K562 (cell line): ENCODE measurements around the gene R3HDM2. TPM values are rescaled to one million over a fixed set of nuclear protein-coding genes. Genes with fewer than 3 reads are reported as not detected.

Source experiments
- ATAC-seq: fragments of 200-7000 bp; cut with Tn5 transposase; 3 replicates; pipeline ENCODE4 v1.9.1; 2020; ENCODE audit warnings: moderate library complexity
- BruUV-seq: library from RNA; stranded (reverse); fragments of 400-500 nt; replicated peaks from 2 replicates; lab custom pipeline; 2021; lab: Mats Ljungman, UMichigan
- CTCF ChIA-PET: fragments of 300-600 bp; formaldehyde crosslinking; extraction: SDS; loops from one replicate; lab custom pipeline; 2021; ENCODE audit warnings: low intra/inter-chr PET ratio; lab: Yijun Ruan, JAX
- POLR2A ChIA-PET: fragments of 300-600, 350-650 bp; sonication (Branson Sonifier 250); formaldehyde crosslinking; extraction: SDS; loops from one replicate; lab custom pipeline; 2021; ENCODE audit warnings: antibody characterized with exemption, inconsistent platforms; lab: Yijun Ruan, JAX
- DNase-seq, 4 experiments: peaks; one replicate each; pipeline versions ENCODE4 v3.0.0 to v3.0.0-alpha.2; 2011 to 2018; ENCODE audit warnings: low spot score in 3 of 4, mixed read lengths in 3 of 4; ENCODE audit errors: extremely low read depth in 1 of 4
- FAIRE-seq: peaks from 2 replicates; lab custom pipeline; 2011; peaks lifted over from hg19 to GRCh38; lab: Jason Lieb, UNC
- H2AFZ ChIP-seq: 2 replicates; pipeline ENCODE4 v1.6.0; 2011; ENCODE audit warnings: low read depth, low read length, control low read depth, inconsistent platforms
- H3K27ac ChIP-seq: fragments of 200-600 bp; 3 replicates; pipeline ENCODE4 v1.8.0; 2011; ENCODE audit warnings: low read depth, mild to moderate bottlenecking, control low read depth, inconsistent platforms, low read length, moderate library complexity, mixed read lengths; ENCODE audit errors: extremely low read depth
- H3K27me3 ChIP-seq, 2 experiments: fragments of 300-600 bp in 1 of 2; 2 replicates in 1 of 2; 3 replicates in 1 of 2; pipeline versions ENCODE4 v1.6.0 to v1.8.0; 2011; ENCODE audit warnings: inconsistent platforms in 2 of 2, low read length in 2 of 2, mild to moderate bottlenecking in 1 of 2, mixed read lengths in 1 of 2, moderate library complexity in 1 of 2; ENCODE audit not compliant: control insufficient read depth in 2 of 2, insufficient read depth in 2 of 2
- H3K36me3 ChIP-seq: fragments of 300-600 bp; 3 replicates; pipeline ENCODE4 v1.8.0; 2011; ENCODE audit warnings: mild to moderate bottlenecking, low read length, inconsistent platforms; ENCODE audit not compliant: control insufficient read depth, insufficient read depth
- H3K4me1 ChIP-seq, 2 experiments: fragments of 200-600 bp in 1 of 2; replicated peaks in 1 of 2; 2 replicates in 1 of 2; 3 replicates in 1 of 2; pipeline versions ENCODE4 v1.5.1 to v1.8.0; 2011; ENCODE audit warnings: inconsistent platforms in 2 of 2, low read length in 2 of 2, mild to moderate bottlenecking in 1 of 2, mixed read lengths in 1 of 2, moderate library complexity in 1 of 2; ENCODE audit not compliant: control insufficient read depth in 2 of 2, insufficient read depth in 2 of 2
- H3K4me2 ChIP-seq: 2 replicates; pipeline ENCODE4 v1.6.1; 2011; ENCODE audit warnings: low read length, control low read depth, inconsistent platforms, mixed read lengths; ENCODE audit not compliant: insufficient read depth
- H3K4me3 ChIP-seq: fragments of 200-600 bp; sonication (generic), shearing (Covaris generic); 2 replicates; pipeline ENCODE4 v1.5.1; 2016; ENCODE audit warnings: control low read depth, inconsistent platforms
- H3K79me2 ChIP-seq: fragments of 200-600 bp; 3 replicates; pipeline ENCODE4 v1.8.0; 2011; ENCODE audit warnings: low read length, inconsistent platforms; ENCODE audit not compliant: control insufficient read depth, insufficient read depth
- H3K9ac ChIP-seq, 2 experiments: 2 replicates each; pipeline versions ENCODE4 v1.6.0 to v1.6.1; 2011; ENCODE audit warnings: low read depth in 2 of 2, low read length in 2 of 2, control low read depth in 1 of 2, inconsistent platforms in 1 of 2, mild to moderate bottlenecking in 1 of 2, mixed read lengths in 1 of 2; ENCODE audit not compliant: insufficient read depth in 1 of 2
- H3K9me1 ChIP-seq: one replicate; pipeline ENCODE4 v1.6.0; 2011; ENCODE audit warnings: inconsistent platforms, mild to moderate bottlenecking, low read length, moderate library complexity; ENCODE audit not compliant: control insufficient read depth, insufficient read depth
- H3K9me3 ChIP-seq: replicated peaks from 2 replicates; pipeline ENCODE4 v1.5.1; 2011; ENCODE audit warnings: low read depth, low read length, inconsistent platforms; ENCODE audit not compliant: control insufficient read depth, insufficient read depth
- H4K20me1 ChIP-seq: replicated peaks from 2 replicates; pipeline ENCODE4 v1.6.1; 2011; ENCODE audit warnings: low read length, inconsistent platforms, mixed read lengths; ENCODE audit not compliant: control insufficient read depth, insufficient read depth
- KHSRP ChIP-seq: fragments of 450-650 bp; IDR thresholded peaks from 2 replicates; pipeline ENCODE4 v1.6.1; 2017
- PTRF ChIP-seq: fragments of 450-650 bp; IDR thresholded peaks from 2 replicates; pipeline ENCODE4 v1.6.1; 2016; ENCODE audit warnings: mild to moderate bottlenecking, missing genetic modification characterization, missing compliant biosample characterization
- RB1 ChIP-seq: fragments of 450-650 bp; IDR thresholded peaks from 2 replicates; pipeline ENCODE4 v1.6.1; 2017; ENCODE audit warnings: low read depth, mild to moderate bottlenecking
- ZNF143 ChIP-seq: sonication (generic); formaldehyde crosslinking; IDR thresholded peaks from 2 replicates; pipeline ENCODE4 v1.9.0; 2022; ENCODE audit warnings: mild to moderate bottlenecking, missing genetic modification reagents
- WGBS: fragments of 100-300 bp; shearing (Covaris generic); methylation state at CpG from one replicate; pipeline ENCODE4 v1.1.6; 2016; ENCODE audit warnings: low coverage, mixed read lengths; ENCODE audit not compliant: insufficient coverage; ENCODE audit errors: missing lambda C conversion rate; 5-methylcytosine and 5-hydroxymethylcytosine counted together
- in situ Hi-C: fragments of 300-500 bp; cut with MboI; formaldehyde crosslinking; loops from 4 replicates; pipeline ENCODE4 v1.15.0; 2018; ENCODE audit warnings: inconsistent platforms, mixed read lengths
- intact Hi-C: fragments of 100-400 bp; cut with micrococcal nuclease; formaldehyde crosslinking; loops from 2 replicates; pipeline ENCODE4 v1.14.2; 2022
- polyA plus RNA-seq, 8 experiments: library from polyadenylated mRNA; depleted of rRNA in 4 of 8; stranded (reverse) in 5 of 8; unstranded in 3 of 8; fragments of >200 nt; fragmentation: Nextera tagmentation in 2 of 8; fragmentation: Illumina TruSeq in 1 of 8; extraction: Ambion mirVana in 2 of 8; extraction: Trizol in 1 of 8; gene quantifications; 2 replicates each; pipeline versions ENCODE4 v1.2.1 to v1.2.3, GENCODE V29; 2011 to 2014; ENCODE audit warnings: inconsistent platforms in 1 of 8, missing spikeins in 1 of 8
- total RNA-seq, 7 experiments: library from RNA; depleted of rRNA in 6 of 7; stranded (reverse); fragments of >200 nt in 6 of 7; fragmentation: Illumina TruSeq in 2 of 7; extraction: Trizol in 2 of 7; gene quantifications; 2 replicates each; pipeline versions ENCODE4 v1.2.1 to v1.2.3, GENCODE V29; 2011 to 2021; ENCODE audit warnings: low replicate concordance in 1 of 7
- TF ChIP-seq, protein P1 (sequence below): fragments of 250-450 bp; sonication (Bioruptor Pico); IDR thresholded peaks from 2 replicates; pipeline ENCODE4 v1.4.0; 2020; ENCODE audit warnings: mild to moderate bottlenecking, moderate library complexity, borderline replicate concordance
- TF ChIP-seq, protein P2 (sequence below), 2 experiments: fragments of 450-650 bp in 1 of 2; sonication (generic) in 1 of 2; formaldehyde crosslinking in 1 of 2; IDR thresholded peaks; 2 replicates each; pipeline versions ENCODE4 v1.7.1 to v1.9.0; 2016 to 2022; ENCODE audit warnings: inconsistent platforms in 1 of 2, mild to moderate bottlenecking in 1 of 2, missing genetic modification reagents in 1 of 2

The R3HDM2 gene
- total and polyA plus RNA-seq, 9 of the 15 experiments (the other 6 are each of a cell fraction or from before 2014, with no cell fraction given), result 3.3 to 18.8 (median 9.0) TPM

DNA sequence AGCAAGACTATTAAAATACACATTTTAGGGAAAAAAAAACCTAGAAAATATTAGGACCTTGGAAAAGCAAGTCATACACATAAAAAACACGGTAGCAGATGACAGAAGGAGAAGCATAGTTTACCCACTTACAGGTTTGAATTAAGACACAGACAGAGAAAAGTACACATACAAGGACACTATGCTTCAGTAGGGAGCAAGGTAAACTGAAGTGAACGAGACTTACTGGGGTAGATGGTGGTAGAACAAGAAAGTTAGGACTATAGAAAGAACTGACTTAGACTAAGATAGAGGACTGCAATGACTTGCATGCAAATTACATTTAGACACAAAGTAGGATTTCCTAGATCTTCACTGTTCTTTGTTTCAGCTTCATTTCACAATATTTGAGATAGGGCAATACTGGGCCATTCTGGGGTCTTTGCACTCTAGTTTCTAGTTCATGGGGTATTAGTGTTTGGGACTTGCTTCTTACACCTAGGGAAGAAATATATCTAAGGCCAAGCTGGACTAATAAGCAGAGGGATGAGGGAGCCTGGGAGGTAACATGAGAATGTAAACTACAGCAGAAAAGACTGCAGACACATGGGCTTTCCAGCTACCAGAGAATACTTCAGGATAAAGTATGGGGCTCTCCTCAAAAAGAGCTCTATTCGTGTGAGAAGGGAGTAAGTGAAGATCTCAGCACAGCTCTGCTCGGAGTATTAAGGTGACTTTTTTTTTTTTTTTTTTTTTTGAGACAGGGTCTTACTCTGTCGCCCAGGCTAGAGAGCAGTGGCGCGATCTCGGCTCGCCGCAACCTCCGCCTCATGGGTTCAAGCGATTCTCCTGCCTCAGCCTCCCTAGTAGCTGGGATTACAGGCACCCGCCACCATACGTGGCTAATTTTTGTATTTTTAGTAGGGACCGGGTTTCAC is 152.1 kb downstream of the R3HDM2 start (continued):
- TF ChIP-seq, protein P1, sequence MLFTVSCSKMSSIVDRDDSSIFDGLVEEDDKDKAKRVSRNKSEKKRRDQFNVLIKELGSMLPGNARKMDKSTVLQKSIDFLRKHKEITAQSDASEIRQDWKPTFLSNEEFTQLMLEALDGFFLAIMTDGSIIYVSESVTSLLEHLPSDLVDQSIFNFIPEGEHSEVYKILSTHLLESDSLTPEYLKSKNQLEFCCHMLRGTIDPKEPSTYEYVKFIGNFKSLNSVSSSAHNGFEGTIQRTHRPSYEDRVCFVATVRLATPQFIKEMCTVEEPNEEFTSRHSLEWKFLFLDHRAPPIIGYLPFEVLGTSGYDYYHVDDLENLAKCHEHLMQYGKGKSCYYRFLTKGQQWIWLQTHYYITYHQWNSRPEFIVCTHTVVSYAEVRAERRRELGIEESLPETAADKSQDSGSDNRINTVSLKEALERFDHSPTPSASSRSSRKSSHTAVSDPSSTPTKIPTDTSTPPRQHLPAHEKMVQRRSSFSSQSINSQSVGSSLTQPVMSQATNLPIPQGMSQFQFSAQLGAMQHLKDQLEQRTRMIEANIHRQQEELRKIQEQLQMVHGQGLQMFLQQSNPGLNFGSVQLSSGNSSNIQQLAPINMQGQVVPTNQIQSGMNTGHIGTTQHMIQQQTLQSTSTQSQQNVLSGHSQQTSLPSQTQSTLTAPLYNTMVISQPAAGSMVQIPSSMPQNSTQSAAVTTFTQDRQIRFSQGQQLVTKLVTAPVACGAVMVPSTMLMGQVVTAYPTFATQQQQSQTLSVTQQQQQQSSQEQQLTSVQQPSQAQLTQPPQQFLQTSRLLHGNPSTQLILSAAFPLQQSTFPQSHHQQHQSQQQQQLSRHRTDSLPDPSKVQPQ (CRISPR knock-in tag), result no peak
- TF ChIP-seq RB1 (no peak), KHSRP (no peak), PTRF (no peak), ZNF143 (no peak)
- TF ChIP-seq, all 486 proteins: peak for 0

DNA sequence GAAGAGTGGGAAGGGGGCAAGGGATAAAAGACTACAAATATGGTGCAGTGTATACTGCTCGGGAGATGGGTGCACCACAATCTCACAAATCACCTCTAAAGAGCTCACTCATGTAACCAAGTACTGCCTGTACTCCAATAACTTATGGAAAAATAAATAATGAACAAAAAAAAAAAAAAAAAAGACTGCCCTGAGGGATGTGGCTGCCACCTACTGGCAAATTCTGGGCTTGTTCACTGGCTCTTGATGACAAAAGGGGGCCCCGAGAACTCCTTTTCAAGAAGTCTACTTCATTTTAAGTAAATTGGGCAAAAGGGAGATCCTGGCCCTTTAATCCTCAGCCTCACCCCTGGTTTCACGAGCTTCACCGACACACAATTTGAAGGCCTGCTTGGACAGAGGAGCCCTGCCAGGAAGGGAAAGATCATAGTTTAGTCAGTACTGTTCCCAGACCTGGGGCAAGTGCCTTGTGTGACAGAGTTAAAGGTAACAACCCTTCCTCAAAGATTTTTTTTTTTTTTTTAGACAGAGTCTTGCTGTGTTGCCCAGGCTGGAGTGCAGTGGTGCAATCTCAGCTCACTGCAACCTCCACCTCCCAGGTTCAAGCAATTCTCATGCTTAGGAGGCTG is 153.8 kb downstream of the R3HDM2 start:
- peaks cover 5 to 29% of the 10 kb centered on the region in 2 experiments for H3K4me1 ChIP-seq
- BruUV-seq, result no TSS peak
- H3K9me3 ChIP-seq, result no peaks in the 10 kb centered on the region
- H3K79me2 ChIP-seq, result no peaks in the 10 kb centered on the region
- no peaks in the 10 kb centered on the region for H4K20me1 ChIP-seq
- no peaks in the 10 kb centered on the region for H3K27me3 ChIP-seq
- in situ Hi-C loops (no loop called here), intact Hi-C loops (no loop called here)
- H3K9ac ChIP-seq, result no peak overlapping the region
- peaks cover 30% of the 10 kb centered on the region; the same call in 2 of the 3 replicates for H3K36me3 ChIP-seq
- H2AFZ ChIP-seq, result no peak overlapping the region
- ATAC-seq (peak; percentile 33; the same call in 1 of the 3 replicates), FAIRE-seq (no peak), DNase-seq (peak; percentile 34 to 56 (median 46))
- no peaks in the 10 kb centered on the region for H3K9me1 ChIP-seq
- CTCF ChIA-PET, result interaction anchor here (0.6 kb wide), 1 partner anchor 13 kb away, joined by 3 read pairs; no protein-coding TSS in a partner anchor
- POLR2A ChIA-PET, result interaction anchor here (0.7 kb wide), 1 partner anchor 188 kb away, joined by 3 read pairs; no protein-coding TSS in a partner anchor
- 67% methylated on average over 4 of the region's 4 CpGs for WGBS
- no peak overlapping the region for H3K4me2 ChIP-seq
- H3K4me3 ChIP-seq, result no peak overlapping the region
- no peak overlapping the region for H3K27ac ChIP-seq
- TF ChIP-seq, protein P2, sequence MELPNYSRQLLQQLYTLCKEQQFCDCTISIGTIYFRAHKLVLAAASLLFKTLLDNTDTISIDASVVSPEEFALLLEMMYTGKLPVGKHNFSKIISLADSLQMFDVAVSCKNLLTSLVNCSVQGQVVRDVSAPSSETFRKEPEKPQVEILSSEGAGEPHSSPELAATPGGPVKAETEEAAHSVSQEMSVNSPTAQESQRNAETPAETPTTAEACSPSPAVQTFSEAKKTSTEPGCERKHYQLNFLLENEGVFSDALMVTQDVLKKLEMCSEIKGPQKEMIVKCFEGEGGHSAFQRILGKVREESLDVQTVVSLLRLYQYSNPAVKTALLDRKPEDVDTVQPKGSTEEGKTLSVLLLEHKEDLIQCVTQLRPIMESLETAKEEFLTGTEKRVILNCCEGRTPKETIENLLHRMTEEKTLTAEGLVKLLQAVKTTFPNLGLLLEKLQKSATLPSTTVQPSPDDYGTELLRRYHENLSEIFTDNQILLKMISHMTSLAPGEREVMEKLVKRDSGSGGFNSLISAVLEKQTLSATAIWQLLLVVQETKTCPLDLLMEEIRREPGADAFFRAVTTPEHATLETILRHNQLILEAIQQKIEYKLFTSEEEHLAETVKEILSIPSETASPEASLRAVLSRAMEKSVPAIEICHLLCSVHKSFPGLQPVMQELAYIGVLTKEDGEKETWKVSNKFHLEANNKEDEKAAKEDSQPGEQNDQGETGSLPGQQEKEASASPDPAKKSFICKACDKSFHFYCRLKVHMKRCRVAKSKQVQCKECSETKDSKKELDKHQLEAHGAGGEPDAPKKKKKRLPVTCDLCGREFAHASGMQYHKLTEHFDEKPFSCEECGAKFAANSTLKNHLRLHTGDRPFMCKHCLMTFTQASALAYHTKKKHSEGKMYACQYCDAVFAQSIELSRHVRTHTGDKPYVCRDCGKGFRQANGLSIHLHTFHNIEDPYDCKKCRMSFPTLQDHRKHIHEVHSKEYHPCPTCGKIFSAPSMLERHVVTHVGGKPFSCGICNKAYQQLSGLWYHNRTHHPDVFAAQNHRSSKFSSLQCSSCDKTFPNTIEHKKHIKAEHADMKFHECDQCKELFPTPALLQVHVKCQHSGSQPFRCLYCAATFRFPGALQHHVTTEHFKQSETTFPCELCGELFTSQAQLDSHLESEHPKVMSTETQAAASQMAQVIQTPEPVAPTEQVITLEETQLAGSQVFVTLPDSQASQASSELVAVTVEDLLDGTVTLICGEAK (IDR thresholded peaks at IDR 0.05), result peak; percentile 62
- TF ChIP-seq, protein P2 (CRISPR knock-in tag; IDR thresholded peaks at IDR 0.05), result no peak
